Testis (tissue), 3 donors: Measurements from ENCODE around the gene LYPD6B. TPM values are rescaled to one million over a fixed set of nuclear protein-coding genes. Genes with fewer than 3 reads are reported as not detected.

ENCODE experiments used
- DNase-seq: peaks from one replicate; pipeline ENCODE4 v3.0.0-alpha.2; 2019
- H3K27ac ChIP-seq, 2 donors: fragments of 200-600 bp; sonication (generic); one replicate each; pipeline ENCODE4 v1.5.1; 2019
- H3K27me3 ChIP-seq: fragments of 200-600 bp; sonication (generic); one replicate; pipeline ENCODE4 v1.5.1; 2019
- H3K36me3 ChIP-seq: fragments of 200-600 bp; sonication (generic); one replicate; pipeline ENCODE4 v1.5.1; 2017; ENCODE audit warnings: low read depth; ENCODE audit errors: missing control alignments
- H3K4me1 ChIP-seq: fragments of 200-600 bp; sonication (generic); one replicate; pipeline ENCODE4 v1.5.1; 2019
- H3K4me3 ChIP-seq, 2 donors: fragments of 200-600 bp; sonication (generic); one replicate each; pipeline ENCODE4 v1.5.1; 2017 to 2019
- H3K9me3 ChIP-seq: fragments of 200-600 bp; sonication (generic); one replicate; pipeline ENCODE4 v1.5.1; 2017
- CTCF ChIP-seq, 3 experiments: fragments of 450-650 bp in 2 of 3; fragments of 200-600 bp in 1 of 3; sonication (generic) in 1 of 3; IDR thresholded peaks; one replicate each; pipeline ENCODE4 v1.5.1; 2016 to 2019; ENCODE audit warnings: antibody characterized with exemption in 3 of 3, mild to moderate bottlenecking in 2 of 3, moderate library complexity in 1 of 3
- POLR2A ChIP-seq: fragments of 450-650 bp; IDR thresholded peaks from one replicate; pipeline ENCODE4 v1.6.1; 2017; ENCODE audit warnings: antibody characterized with exemption, mild to moderate bottlenecking, moderate library complexity
- WGBS, 2 donors: methylation state at CpG; one replicate each; pipeline ENCODE4 v1.1.5; 2018; 5-methylcytosine and 5-hydroxymethylcytosine counted together
- intact Hi-C: fragments of 100-400 bp; cut with DNase I; formaldehyde crosslinking; loops from one replicate; pipeline ENCODE4 v1.15.1; 2023; ENCODE audit warnings: low total_unique reads
- polyA plus RNA-seq: library from polyadenylated mRNA; stranded (reverse); fragments of 350-450 nt; fragmentation: Illumina TruSeq; extraction: RNeasy Lipid Tissue Mini Kit (QIAGEN cat#74804); gene quantifications from one replicate; pipeline ENCODE4 v1.2.3, GENCODE V29; 2014; ENCODE audit warnings: low read depth, low replicate concordance; ENCODE audit not compliant: insufficient read depth
- total RNA-seq, 2 donors: library from RNA; depleted of rRNA; stranded (reverse); fragments of >200 nt; gene quantifications; one replicate each; pipeline ENCODE4 v1.2.3, GENCODE V29; 2016

LYPD6B gene
- total and polyA plus RNA-seq, 3 donors from 2014 or later: 41.9 to 53.0 (median 45.2) TPM

DNA sequence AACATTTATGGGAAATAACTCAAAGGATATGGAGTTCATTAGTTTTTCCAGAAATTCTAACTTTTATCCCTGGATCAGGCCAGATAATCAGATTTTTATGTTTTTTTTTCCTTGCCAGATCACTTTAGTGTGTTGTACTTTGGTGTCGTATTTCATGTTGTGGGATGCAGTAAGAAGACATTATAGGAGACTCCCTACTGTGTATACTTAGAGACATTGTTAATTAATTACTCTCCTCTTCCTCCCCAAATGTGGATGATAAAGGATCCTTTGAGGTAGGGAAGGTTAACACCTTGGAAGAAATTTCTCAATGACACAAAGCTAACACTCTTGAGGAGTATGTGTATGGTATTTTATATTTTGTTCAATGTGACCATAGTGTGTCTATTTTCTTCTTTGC lies 120.5 kb downstream of the LYPD6B start:
- intact Hi-C loops: no loop called here
- TF ChIP-seq CTCF (IDR thresholded peaks at IDR 0.05) (no peak), POLR2A (no peak)

DNA sequence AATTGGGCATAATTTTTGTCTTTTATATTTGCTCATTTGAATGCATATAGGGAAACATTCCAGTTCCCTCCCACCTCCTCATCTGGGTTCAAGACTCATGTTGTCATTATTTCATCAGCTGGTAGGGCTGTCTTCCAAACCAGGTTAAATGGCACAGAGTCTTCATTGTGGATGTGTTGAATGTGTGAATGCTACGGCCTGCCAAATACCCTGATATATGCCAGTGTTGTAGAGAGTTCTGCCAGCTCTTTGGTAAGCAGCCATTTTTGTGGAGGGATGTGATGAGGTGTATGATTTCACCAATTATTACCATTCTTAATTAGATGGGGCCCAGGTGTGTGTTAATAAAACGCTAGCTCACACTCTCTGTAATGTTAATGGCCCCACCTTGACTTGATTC lies 121.7 kb downstream of the LYPD6B start:
- Histone ChIP-seq H3K27ac (no peak overlapping the region), H3K27me3 (no peaks in the 10 kb centered on the region), H3K4me1 (no peaks in the 10 kb centered on the region), H3K4me3 (no peak overlapping the region), H3K9me3 (no peaks in the 10 kb centered on the region), H3K36me3 (no peaks in the 10 kb centered on the region)
- no peak for TF ChIP-seq POLR2A
- TF ChIP-seq CTCF (IDR thresholded peaks at IDR 0.05): no peak
- 71 to 73% methylated on average over 2 of the region's 2 CpGs for WGBS, 2 donors
- no peak for DNase-seq
- intact Hi-C loops: no loop called here

More for the DNA sequence above, 120.5 kb downstream of the LYPD6B start:
- no peaks in the 10 kb centered on the region for H3K4me1 ChIP-seq
- no peaks in the 10 kb centered on the region for H3K27me3 ChIP-seq
- no peak overlapping the region for H3K27ac ChIP-seq
- no peaks in the 10 kb centered on the region for H3K9me3 ChIP-seq
- 85 to 87% methylated on average over 1 of the region's 1 CpG for WGBS, 2 donors
- H3K4me3 ChIP-seq: no peak overlapping the region
- no peak for DNase-seq
- no peaks in the 10 kb centered on the region for H3K36me3 ChIP-seq

DNA sequence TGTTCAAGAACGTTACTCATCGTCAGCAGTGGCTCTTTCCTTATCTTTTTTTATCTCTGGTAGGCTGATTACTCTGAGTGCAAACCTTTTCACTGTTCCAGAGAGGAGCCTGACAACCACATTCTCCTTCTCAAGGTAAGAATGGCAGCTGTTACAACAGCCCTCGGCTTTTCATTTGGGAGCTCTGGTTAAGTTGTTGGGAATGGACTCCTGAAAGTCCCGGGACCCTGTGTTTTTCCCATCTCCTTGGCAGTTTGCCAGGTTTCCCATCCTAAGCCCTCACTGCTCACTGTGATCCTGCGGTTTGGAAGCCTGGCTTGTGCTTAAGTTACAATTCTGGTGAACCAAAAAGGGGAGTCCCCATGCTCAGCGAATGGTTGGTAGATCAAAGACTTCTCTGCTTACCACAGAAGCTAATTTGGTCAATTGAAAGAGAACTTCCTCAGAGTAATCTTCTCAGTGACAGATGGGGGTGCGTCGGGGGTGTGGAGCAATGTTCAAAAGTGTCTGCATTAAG lies 122.3 kb downstream of the LYPD6B start:
- Histone ChIP-seq H3K4me3 (no peak overlapping the region), H3K9me3 (no peaks in the 10 kb centered on the region), H3K27ac (no peak overlapping the region), H3K36me3 (no peaks in the 10 kb centered on the region), H3K27me3 (no peaks in the 10 kb centered on the region), H3K4me1 (no peaks in the 10 kb centered on the region)
- intact Hi-C loops: no loop called here
- 44 to 47% methylated on average over 8 of the region's 8 CpGs for WGBS, 2 donors
- no peak for TF ChIP-seq CTCF (IDR thresholded peaks at IDR 0.05)
- no peak for TF ChIP-seq POLR2A
- DNase-seq: no peak

DNA sequence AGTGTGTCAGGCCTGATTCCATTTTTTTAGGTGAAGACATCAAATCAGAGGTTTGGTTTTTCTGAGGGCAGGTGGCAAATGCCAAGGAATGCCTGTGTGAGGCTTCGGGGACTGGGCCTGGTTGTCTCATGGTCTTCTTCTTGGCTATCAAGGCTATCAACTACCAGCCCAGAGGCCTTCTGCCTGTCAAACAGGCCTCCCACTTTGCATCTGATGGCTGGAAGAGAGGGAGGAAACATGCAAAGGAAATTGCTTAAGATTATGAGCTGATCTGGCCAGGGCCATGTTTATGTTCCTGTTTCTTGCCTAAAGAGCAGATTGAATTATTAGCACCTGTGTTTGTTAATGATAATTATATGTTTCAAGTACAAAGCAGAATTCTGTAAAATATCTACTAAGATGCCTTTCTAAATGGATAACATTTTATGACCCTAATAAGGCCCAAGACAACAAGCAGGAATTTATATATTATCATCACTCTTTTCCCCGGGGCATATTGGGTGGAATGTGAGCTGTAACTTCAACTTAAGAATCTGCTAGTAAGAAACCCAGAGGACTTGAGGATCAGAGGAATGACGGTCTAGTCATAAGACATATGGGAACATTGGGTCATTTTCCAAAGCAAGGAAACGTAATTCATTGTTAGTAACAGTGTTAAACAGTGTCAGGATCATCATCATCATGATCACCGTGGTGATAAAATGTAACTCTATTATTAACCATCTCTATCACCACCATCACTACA lies 123.2 kb downstream of the LYPD6B start:
- intact Hi-C loops: no loop called here
- TF ChIP-seq POLR2A: no peak
- no peak for TF ChIP-seq CTCF (IDR thresholded peaks at IDR 0.05)
- H3K4me3 ChIP-seq: no peak overlapping the region
- DNase-seq: no peak
- H3K4me1 ChIP-seq: no peaks in the 10 kb centered on the region
- no peaks in the 10 kb centered on the region for H3K9me3 ChIP-seq
- H3K27ac ChIP-seq: no peak overlapping the region
- no peaks in the 10 kb centered on the region for H3K27me3 ChIP-seq
- WGBS, 2 donors: 68 to 72% methylated on average over 5 of the region's 5 CpGs
- no peaks in the 10 kb centered on the region for H3K36me3 ChIP-seq

DNA sequence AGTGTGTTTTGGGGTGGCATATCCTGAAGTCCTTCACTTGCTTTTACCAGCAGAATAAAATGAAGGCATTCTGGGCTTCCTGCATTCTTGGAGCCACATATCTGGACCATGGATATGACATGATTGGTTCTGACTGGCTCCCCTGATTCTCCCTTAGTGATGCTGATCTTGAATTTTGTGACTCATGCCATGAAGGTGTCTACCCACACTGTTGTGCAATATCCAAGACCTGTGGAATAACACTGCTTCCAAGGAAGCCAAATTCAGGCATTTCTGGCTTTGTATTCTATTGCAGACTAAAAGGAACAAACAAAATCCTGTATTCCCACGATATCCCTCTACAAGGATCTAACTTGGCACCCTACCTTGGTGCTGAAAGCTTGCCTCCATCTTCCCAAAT lies 125.8 kb downstream of the LYPD6B start:
- Histone ChIP-seq H3K27me3 (no peaks in the 10 kb centered on the region), H3K27ac (no peak overlapping the region), H3K36me3 (no peaks in the 10 kb centered on the region), H3K4me1 (no peaks in the 10 kb centered on the region), H3K4me3 (no peak overlapping the region), H3K9me3 (no peaks in the 10 kb centered on the region)
- intact Hi-C loops: no loop called here
- WGBS, 2 donors: 89 to 91% methylated on average over 1 of the region's 1 CpG
- no peak for TF ChIP-seq POLR2A
- TF ChIP-seq CTCF (IDR thresholded peaks at IDR 0.05): no peak
- no peak for DNase-seq
